Uterine smooth muscle cell (primary cell): Measurements from ENCODE around the gene USP53. TPM values are rescaled to one million over a fixed set of nuclear protein-coding genes. Genes with fewer than 3 reads are reported as not detected.

Source experiments
- total RNA-seq: library from RNA; depleted of rRNA; stranded (reverse); fragments of >200 nt; gene quantifications from 2 replicates; pipeline ENCODE4 v1.2.3, GENCODE V29; 2014

USP53 gene
- total RNA-seq: 70.6 and 99.2 TPM in 2 replicates

GRCh38 chr4:119212234-119212963 lies at the start of gene USP53:
Gene USP53 (plus strand): TSS chr4:119212713. CDS start chr4:119239760, 27,047 bp downstream.

DNA sequence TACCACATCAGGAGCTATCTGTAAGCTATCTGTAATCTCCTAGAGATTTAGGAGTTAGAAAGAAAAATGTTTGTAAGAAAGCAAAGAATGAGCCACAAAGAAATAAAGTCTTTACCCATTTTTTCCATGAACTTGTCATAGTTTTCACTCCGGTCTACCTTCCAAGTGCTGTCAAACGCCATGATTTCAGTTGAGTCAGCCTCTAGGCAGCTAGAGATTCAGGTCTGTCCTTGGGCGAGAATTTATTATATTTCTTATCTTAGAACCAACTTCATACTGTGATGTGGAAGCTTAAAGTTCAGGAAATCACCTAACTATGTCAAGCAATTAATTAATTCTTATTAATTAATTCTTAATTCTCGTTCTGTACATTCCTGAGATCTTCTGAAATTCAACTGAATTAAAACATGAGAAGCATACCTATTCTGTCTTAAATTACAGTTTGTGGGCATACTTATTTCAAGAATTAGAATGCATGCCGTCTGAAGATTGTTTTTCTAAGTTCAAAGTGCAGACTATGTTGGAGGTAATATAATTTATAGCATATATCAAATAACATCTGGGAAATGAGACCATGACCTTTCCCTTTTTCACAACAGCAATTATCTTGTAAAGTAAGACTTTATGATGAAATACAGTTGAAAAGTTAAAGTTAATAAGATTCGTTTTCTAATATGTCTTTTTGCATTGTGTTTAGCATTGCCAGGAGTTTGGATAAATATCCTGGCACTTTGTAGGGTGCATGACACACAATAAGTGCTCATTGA lies 109.6 kb downstream of the USP53 start, which contains the start of gene FABP2:
Gene FABP2, minus strand, starts transcription at position 218 of the 767 bp plus-strand sequence. Its CDS starts 36 bp downstream, at position 182.

Other genes starting within 250 kb of the USP53 start
- under 0.01 and 0.12 TPM in 2 replicates for gene MYOZ2, start 76.9 kb upstream of the USP53 start, total RNA-seq
- not detected in 2 replicates for gene FABP2, start 109.4 kb downstream of the USP53 start, total RNA-seq